GM11168 (cell line): ENCODE measurements around the gene P2RX4.
"Not testable (repeated sequence)": the region's sequence is repeated elsewhere in the genome, so short reads cannot be mapped to it uniquely, and the experiment has no call there.

Experiments used
- in situ Hi-C: fragments of 300-500 bp; cut with MboI; formaldehyde crosslinking; loops from one replicate; pipeline ENCODE4 v1.12.0; 2022; ENCODE audit warnings: low sequenced_read_pairs; ENCODE audit not compliant: unreplicated experiment

Gene P2RX4

GRCh38 chr12:121264951-121265515 is 55.1 kb downstream of the P2RX4 start:
- in situ Hi-C loops = no loop called here

GRCh38 chr12:121267822-121268221 is 57.9 kb downstream of the P2RX4 start:
- in situ Hi-C loops = no loop called here

- in situ Hi-C loops = no loop called here
These were observed 63.5 kb downstream of the P2RX4 start for GRCh38 chr12:121273364-121273896.

- in situ Hi-C loops = no loop called here
These were observed 64.3 kb downstream of the P2RX4 start for GRCh38 chr12:121274036-121274763.

- in situ Hi-C loops = no loop called here
These were observed 67.4 kb downstream of the P2RX4 start for GRCh38 chr12:121277374-121277759.

GRCh38 chr12:121278169-121279070 is 68.5 kb downstream of the P2RX4 start:
- in situ Hi-C loops = no loop called here

GRCh38 chr12:121279071-121279375 is 69.1 kb downstream of the P2RX4 start:
- in situ Hi-C loops = no loop called here

- in situ Hi-C loops = no loop called here
These were observed 69.6 kb downstream of the P2RX4 start for GRCh38 chr12:121279507-121279915.

GRCh38 chr12:121280531-121280930 is 70.6 kb downstream of the P2RX4 start:
- in situ Hi-C loops = not testable (repeated sequence)

- in situ Hi-C loops = not testable (repeated sequence)
These were observed 71.2 kb downstream of the P2RX4 start for GRCh38 chr12:121281116-121281515.

GRCh38 chr12:121282072-121282742 is 72.3 kb downstream of the P2RX4 start:
- in situ Hi-C loops = no loop called here

GRCh38 chr12:121282910-121283309 is 73.0 kb downstream of the P2RX4 start:
- in situ Hi-C loops = not testable (repeated sequence)

- in situ Hi-C loops = no loop called here
These were observed 73.5 kb downstream of the P2RX4 start for GRCh38 chr12:121283388-121283787.
